Muscle of back (tissue), 13 donors: ENCODE measurements around the gene ATF4. TPM values are rescaled to one million over a fixed set of nuclear protein-coding genes. Genes with fewer than 3 reads are reported as not detected.
A peak's percentile ranks its signal among the peaks of the same experiment; 100 is the strongest.

Experiments
- DNase-seq, 3 donors: peaks; one replicate each; pipeline versions ENCODE4 v3.0.0 to v3.0.0-alpha.2; 2013
- long read RNA-seq, 9 donors: transcript quantifications; one replicate each; lab custom pipeline, GENCODE V29; 2026
- polyA plus RNA-seq, 10 donors: library from polyadenylated mRNA; unstranded; fragments of 120-200 nt; gene quantifications; one replicate each; pipeline ENCODE4 v1.2.1, GENCODE V29; 2013; ENCODE audit not compliant: insufficient read length in 10 of 10

The ATF4 gene, protein sequence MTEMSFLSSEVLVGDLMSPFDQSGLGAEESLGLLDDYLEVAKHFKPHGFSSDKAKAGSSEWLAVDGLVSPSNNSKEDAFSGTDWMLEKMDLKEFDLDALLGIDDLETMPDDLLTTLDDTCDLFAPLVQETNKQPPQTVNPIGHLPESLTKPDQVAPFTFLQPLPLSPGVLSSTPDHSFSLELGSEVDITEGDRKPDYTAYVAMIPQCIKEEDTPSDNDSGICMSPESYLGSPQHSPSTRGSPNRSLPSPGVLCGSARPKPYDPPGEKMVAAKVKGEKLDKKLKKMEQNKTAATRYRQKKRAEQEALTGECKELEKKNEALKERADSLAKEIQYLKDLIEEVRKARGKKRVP
- polyA plus RNA-seq, result 100 to 1,000 TPM; 307 to 351 (median 325) TPM
- long read RNA-seq, donor 1, transcript ATF4-202 (3 exons, 1,419 nt), result major isoform, 83 of 100 reads
- long read RNA-seq, donor 1, transcript ATF4-201 (2 exons, 2,019 nt), result minor isoform, 17 of 100 reads
- long read RNA-seq, donor 1, partial matches to known transcripts, result 0 of 100 reads
- long read RNA-seq, donor 1, other reads (novel, unspliced or antisense), result 0 of 100 reads
- long read RNA-seq, donor 2, transcript ATF4-201 (2 exons, 2,019 nt), result minor isoform, 28 of 176 reads
- long read RNA-seq, donor 2, transcript ATF4-202 (3 exons, 1,419 nt), result major isoform, 81 of 176 reads
- long read RNA-seq, donor 2, partial matches to known transcripts, result 67 of 176 reads
- long read RNA-seq, donor 2, other reads (novel, unspliced or antisense), result 0 of 176 reads
- long read RNA-seq, donor 3, partial matches to known transcripts, result 0 of 1 reads
- long read RNA-seq, donor 3, other reads (novel, unspliced or antisense), result 0 of 1 reads
- long read RNA-seq, donor 4, transcript ATF4-202 (3 exons, 1,419 nt), result major isoform, 50 of 76 reads
- long read RNA-seq, donor 4, transcript ATF4-201 (2 exons, 2,019 nt), result minor isoform, 18 of 76 reads
- long read RNA-seq, donor 4, partial matches to known transcripts, result 8 of 76 reads
- long read RNA-seq, donor 4, other reads (novel, unspliced or antisense), result 0 of 76 reads
- long read RNA-seq, donor 5, transcript ATF4-201 (2 exons, 2,019 nt), result minor isoform, 40 of 195 reads
- long read RNA-seq, donor 5, transcript ATF4-202 (3 exons, 1,419 nt), result major isoform, 96 of 195 reads
- long read RNA-seq, donor 5, partial matches to known transcripts, result 59 of 195 reads
- long read RNA-seq, donor 5, other reads (novel, unspliced or antisense), result 0 of 195 reads
- long read RNA-seq, donor 6, transcript ATF4-202 (3 exons, 1,419 nt), result major isoform, 72 of 172 reads
- long read RNA-seq, donor 6, transcript ATF4-201 (2 exons, 2,019 nt), result minor isoform, 18 of 172 reads
- long read RNA-seq, donor 6, partial matches to known transcripts, result 82 of 172 reads
- long read RNA-seq, donor 6, other reads (novel, unspliced or antisense), result 0 of 172 reads
- long read RNA-seq, donor 7, transcript ATF4-201 (2 exons, 2,019 nt), result minor isoform, 13 of 59 reads
- long read RNA-seq, donor 7, transcript ATF4-202 (3 exons, 1,419 nt), result major isoform, 46 of 59 reads
- long read RNA-seq, donor 7, partial matches to known transcripts, result 0 of 59 reads
- long read RNA-seq, donor 7, other reads (novel, unspliced or antisense), result 0 of 59 reads
- long read RNA-seq, donor 8, transcript ATF4-201 (2 exons, 2,019 nt), result minor isoform, 8 of 148 reads
- long read RNA-seq, donor 8, transcript ATF4-202 (3 exons, 1,419 nt), result major isoform, 44 of 148 reads
- long read RNA-seq, donor 8, partial matches to known transcripts, result 96 of 148 reads
- long read RNA-seq, donor 8, other reads (novel, unspliced or antisense), result 0 of 148 reads
- long read RNA-seq, donor 9, transcript ATF4-202 (3 exons, 1,419 nt), result major isoform, 12 of 21 reads
- long read RNA-seq, donor 9, transcript ATF4-201 (2 exons, 2,019 nt), result minor isoform, 9 of 21 reads
- long read RNA-seq, donor 9, partial matches to known transcripts, result 0 of 21 reads
- long read RNA-seq, donor 9, other reads (novel, unspliced or antisense), result 0 of 21 reads

DNA sequence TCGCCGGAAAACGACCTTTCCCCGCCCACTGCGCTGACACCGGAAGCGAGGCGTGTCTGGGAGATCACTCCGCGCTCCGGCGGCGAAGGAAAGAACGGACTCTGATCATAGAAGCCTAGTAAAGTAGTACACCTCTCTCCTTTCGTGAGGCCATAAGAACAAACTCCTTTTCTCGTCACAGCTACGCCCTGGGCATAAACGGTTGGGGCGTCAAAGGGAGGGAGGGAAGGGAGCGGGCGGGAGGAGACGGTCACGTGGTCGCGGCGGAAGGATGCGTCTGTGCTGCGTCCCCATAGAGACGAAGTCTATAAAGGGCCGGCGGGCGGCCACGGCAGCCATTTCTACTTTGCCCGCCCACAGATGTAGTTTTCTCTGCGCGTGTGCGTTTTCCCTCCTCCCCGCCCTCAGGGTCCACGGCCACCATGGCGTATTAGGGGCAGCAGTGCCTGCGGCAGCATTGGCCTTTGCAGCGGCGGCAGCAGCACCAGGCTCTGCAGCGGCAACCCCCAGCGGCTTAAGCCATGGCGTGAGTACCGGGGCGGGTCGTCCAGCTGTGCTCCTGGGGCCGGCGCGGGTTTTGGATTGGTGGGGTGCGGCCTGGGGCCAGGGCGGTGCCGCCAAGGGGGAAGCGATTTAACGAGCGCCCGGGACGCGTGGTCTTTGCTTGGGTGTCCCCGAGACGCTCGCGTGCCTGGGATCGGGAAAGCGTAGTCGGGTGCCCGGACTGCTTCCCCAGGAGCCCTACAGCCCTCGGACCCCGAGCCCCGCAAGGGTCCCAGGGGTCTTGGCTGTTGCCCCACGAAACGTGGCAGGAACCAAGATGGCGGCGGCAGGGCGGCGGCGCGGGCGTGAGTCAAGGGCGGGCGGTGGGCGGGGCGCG, at the start of gene ATF4:
ATF4 (plus strand) TSS at position 337 of the 880 bp plus-strand sequence. CDS start 884 bp downstream, outside the sequence.
- DNase-seq, result peak in 2 of 3 donors; percentile 80 to 92

DNA sequence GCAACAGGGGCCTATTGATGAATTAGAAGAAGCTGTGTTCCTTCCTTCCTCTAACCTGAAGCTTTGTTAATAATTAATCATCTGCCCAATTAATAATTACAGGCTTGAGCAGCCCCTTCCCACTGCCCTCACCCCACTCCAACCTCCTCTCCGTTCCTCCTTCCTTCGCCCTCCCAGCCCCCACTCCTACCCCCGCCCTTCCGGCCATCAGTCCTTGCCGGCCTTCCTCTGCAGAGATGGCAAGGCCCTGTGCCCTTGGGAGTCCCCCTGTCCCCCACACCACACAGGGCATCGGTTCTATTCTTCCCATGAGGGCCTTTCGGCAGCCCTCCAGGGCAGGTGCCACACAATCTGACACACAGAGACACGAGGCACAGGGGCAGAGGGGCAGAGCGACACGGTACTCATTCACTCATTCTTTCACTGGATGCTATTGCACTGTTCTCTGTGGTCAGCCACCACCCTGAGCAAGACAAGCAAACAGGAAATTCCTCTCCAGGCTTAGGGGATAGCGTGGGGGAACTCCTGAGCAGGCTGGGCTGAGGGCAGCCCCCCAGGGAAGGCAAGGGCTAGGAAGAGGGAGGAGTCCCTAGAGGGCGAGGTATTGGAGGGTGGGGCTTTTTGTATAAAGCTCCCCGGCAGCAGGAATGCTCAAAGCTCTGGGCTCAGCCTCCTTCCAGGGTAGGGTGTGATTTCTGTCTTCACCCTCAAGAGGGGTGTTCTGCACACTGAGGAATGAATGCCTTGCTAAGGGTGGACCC, 48.8 kb upstream of the ATF4 start:
- DNase-seq, result no peak

DNA sequence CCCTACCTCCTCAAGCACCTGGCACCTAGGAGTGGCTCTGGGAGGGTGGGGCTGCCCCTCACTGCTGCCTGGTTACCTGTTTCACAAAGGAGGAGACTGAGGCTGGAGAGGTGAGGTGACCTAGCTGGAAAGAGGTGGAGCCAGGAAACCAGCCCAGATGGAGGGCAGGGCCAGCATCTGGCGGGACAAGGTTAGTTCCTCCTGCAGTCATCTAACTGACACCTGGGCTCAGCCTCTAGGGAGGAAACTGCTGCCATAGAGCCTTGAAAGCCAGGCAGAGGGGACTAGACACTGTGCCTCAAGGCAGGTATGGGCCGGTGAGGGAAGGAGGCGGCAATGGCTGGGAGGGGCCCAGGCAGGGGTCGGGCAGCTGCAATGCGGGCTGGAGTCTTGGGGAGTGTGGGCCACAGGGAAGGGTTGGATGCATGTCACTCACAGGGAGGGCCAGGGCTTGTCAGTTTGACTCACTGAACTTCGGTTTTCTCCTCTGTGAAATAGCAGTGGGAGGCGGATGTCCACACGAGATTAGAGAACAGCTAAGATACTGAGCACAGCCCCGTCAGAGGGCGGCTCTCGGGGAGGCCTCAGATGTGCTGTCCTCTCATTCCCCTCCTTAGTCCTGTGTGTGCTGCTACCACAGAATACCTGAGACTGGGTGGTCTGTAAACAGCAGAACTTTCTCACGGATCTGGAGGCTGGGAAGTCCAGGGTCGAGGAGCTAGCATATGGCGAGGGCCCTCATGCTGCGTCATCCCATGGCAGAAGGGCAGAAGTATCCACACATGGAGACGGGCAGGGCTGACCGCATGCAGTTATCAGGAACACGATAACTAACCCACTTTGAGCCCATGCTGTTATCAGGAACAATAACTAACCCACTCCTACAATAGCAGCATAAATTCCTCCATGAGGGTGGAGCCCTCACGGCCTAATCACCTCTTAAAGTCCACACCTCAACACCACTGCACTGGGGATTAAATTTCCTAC, 47.5 kb upstream of the ATF4 start:
- no peak for DNase-seq

- no peak for DNase-seq
Observed at GRCh38 chr22:39473851-39474250, 46.5 kb upstream of the ATF4 start.

DNA sequence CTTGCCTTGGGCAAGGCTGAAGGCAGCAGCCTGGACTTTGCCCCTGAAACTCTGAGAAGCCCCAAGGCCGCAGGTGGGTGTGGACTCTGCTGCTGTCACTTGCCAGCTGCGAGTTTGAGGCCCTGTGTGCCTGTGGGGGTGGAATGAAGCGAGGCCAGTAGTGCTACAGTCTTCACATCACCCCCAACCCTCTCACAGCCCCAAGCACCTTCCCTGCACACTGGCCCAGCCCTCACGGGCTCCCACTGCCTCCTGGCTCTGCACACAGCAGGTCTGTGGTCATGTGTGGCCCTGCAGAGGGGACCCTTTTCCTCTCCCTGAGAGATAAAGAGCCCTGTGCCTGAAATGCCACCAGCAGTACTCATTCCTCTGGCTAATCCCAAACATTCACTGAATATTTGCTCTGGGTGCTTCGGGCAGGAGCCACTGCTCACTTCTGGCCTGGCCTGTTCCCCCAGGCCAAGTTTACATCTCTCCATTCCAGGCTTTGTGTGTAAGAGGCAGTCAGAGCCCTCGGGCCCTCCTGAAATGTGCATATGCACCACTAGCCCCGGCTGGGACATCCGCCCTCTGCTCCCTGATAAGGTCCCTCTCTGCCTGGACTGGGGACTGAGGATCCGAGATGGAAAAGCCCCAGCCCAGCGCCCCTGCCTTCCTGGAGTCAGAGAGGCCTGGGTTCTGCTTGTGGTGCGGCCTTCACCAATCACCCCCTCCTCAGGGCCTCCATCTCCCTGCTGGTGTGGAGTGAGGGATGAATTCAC, 45.8 kb upstream of the ATF4 start:
- DNase-seq, result peak in 1 of 3 donors; percentile 56

DNA sequence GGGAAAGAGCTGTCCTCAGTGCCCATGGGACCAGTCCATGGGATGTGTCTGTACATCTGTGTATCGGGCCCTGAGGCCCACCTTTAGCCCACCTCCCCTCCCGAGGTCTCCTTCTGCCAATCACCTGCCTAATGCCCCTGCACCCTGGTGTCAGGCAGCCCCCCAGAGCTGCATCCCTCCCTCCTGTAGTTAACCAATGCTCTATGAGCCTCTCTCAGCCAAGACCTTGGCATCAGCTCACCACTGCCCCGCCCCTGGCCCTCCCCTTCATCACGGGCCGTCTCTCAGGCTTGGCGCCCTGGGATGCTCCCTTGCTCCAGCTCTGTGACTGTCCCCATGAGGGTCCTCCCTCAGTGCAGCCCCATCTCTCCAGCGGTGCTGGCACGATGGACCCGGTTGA, 45.0 kb upstream of the ATF4 start:
- no peak for DNase-seq

- DNase-seq, result no peak
Observed at GRCh38 chr22:39475902-39476301, 44.5 kb upstream of the ATF4 start.

DNA sequence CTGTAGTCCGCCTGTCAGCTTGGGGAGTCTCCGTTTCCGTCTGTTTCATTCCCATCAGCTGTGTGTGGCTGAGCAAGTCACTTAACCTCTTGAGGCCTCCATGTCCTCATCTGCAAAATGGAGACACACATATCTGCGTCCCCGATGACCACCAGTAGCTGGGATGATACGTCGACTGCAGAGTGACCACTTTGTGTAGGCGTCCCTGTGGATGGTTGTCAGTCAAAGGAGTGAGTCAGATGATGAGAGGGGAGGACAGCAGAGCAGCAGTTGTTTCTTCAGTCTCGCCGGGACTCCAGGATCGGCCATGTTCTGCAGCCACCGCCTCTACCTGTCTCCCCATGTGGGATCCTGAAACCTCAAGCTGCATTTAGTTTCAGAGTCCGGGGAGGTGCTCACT, 43.7 kb upstream of the ATF4 start:
- no peak for DNase-seq

GRCh38 chr22:39477542-39477941, 42.8 kb upstream of the ATF4 start:
- DNase-seq, result no peak

- no peak for DNase-seq
Observed at GRCh38 chr22:39478441-39478850, 41.9 kb upstream of the ATF4 start.

DNA sequence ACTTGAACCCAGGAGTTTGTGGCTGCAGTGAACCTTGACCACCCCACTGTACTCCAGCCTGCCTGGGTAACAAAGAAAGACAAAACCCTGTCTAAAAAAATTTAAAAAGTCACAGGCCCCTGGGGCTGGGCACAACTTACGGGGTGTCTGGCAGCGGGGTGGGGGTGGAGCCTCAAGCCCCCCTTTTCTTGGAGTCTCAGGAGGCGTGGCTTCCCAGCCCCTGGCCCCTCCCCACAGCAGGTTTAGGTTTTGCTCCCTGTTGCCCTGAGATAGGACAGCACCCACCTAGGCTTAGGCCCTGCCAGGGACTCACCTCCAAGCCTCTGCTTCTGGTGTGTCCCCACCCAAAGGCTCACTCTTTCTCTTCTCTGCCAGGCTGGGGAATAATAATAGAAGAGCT, 41.1 kb upstream of the ATF4 start:
- DNase-seq, result no peak

GRCh38 chr22:39480557-39480956, 39.8 kb upstream of the ATF4 start:
- DNase-seq, result no peak

DNA sequence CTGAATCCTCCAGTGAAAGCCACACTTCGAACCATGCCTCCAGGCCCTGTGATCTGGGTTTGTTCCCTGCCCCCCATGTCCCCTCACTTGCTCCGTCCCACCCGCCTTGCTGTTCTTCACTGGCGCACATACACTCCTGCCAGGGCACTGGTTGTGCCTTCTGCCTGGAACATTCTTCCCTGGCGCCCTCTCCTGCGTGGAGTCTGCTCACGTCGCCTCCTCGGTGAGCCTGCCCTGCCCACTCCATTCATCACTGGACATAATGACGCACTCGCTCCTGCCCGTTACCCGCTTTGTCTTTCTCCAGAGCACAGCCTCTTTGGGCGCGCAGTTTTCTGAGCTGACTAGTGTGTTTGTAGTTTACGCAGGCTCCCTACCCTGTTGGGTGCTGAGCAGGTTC, 39.3 kb upstream of the ATF4 start:
- DNase-seq, result no peak

GRCh38 chr22:39481595-39481994, 38.8 kb upstream of the ATF4 start:
- no peak for DNase-seq

GRCh38 chr22:39482768-39483167, 37.6 kb upstream of the ATF4 start:
- DNase-seq, result no peak
